Measurements from ENCODE around the gene C4orf50.

C4orf50 gene

DNA sequence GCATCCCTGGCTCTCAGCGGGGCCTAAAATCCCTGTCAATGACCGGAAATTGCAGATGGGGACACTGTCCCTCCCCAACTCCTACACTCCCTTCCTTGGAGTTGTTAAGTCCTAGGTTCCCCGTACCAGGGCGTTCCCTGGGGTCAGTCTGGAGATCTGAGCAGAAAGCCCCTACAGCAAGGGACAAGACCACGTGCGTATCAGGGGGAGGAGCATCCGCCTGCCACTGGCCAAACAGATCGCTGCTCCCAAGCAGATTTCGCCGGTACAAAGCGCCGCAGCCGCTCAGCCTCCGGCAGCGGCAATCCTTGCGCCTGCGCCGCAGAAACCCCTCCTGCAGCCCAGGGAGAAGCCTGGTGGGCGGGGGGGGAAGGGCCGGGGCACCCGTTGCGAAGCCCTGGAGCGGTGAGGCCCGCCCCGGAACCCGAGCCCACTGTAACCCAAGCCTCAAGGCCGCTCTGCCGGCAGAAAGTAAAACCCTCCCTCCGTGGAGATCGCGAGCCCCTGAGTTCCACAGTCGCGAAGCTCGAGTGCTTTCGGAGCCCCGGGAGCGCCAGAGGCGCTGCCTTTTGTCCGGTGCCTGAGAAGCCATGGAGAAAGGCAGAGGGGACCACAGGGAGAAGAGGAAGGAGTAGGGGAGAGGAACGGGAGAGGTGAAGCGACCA lies 128.0 kb downstream of the C4orf50 start:
- no peak for DNase-seq (ENCODE audit: low read depth in 2 of 2)

DNA sequence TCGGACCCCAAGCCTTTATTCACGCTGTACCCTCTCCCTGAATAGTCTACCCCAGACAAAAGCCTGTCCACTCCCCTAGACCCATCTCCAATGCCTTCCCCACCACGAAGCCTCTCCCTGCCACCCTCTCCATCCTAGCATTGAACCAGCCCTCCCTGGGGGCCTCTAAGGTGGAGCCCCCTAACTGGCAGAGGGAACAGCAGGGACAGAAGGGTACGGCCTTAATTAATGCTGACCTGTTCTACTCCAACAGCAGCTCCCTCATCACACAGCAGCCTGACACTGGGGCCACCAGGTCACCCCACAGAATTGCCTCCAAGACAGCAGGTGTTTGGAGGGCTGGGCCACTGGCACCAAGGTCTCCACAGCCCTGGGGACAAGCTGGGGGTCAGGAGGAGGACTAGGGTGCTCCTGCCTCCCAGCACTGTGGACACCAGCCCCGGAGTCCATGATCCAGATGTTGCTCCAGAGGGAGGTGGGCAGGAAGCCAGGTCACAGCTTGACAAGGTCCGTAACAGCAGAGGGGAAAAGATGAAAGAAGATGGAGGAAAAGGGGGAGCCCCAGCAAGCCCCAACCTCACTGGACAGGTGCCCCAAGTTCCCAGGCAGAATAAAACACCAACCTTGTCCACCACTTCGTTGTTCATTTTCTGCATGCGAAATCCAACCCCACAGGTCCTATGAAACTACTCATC lies 129.1 kb downstream of the C4orf50 start:
- no peak for DNase-seq (ENCODE audit: low read depth in 2 of 2)

DNA sequence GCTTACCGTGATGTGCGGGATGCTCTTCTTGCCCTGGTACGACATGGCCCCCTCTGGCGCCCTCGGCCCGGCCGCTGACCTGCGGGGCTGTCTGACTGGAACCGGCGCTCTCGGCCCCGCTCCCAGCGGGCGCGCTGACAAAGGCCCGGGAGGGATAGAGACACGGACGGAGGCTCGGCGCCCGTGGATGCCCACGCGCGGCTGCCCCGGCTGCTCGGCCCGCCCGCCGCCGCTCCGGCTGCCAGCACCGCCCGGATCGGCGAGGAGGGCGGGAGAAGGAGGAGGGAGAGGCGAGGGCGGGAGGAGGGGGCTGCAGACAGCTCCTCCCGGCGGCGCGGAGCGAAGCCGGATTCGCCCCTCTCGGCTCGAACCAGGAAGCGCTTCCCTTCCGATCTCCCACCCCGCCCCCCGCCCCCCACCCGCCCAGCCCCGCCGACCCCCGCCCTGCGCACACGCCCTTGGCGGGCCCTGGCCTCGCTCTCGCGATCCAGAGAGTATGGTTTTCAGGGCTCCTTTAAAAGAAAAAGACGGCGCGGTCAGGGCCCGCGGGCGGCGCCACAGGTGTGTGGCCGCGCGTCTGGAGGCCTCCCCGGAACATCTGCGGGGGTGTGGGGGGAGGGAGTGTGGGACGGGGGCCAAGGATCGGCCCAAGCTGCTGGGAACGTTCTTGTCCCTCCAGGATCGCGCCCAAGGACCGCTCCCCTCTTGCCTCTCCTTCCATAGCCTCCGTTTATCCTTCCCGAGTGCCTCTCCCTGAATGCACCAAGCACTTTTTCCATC lies 129.8 kb downstream of the C4orf50 start:
- DNase-seq (ENCODE audit: low read depth in 2 of 2), result no peak

DNA sequence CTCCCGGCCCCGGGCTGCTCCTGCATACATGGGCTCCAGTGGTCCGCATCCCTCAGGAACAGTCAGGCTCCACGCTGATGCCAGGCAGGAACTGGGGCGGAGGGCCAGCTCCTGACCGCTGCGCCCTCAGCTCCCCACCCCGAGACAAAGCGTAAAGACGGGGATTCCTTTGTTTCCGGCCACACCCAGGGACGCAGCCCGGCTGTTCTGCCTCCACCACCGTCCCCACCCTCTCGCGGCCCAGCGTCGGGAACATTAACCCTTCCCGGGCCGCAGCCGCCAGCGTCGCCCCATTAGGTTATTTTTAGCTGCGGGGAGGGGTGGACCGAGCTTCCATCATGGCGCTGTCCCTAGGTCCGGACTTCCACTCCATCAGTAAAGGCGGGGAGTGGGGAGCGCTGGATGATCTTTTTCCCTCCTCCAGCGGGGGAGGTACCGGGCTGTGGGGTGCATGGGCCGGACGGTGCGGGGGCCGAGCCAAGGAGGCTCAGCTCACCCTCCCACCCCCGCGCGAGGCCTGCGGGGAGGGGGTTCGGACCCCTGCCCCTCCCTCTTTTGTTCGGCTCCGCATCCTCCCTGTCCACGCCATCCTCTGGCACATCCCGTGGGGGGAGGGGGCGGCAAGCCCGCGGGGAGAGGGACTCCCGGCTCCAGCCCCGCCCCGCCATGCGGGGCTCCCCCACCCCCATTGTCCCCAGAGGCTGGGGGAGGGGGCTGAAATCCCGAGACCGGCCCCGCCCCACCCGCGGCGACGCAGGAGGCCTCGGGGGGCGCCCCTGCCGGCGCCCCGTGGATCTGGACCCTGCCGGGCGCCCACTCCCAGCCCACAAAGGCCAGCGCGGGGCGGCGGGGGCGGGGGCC lies 130.6 kb downstream of the C4orf50 start:
- DNase-seq (ENCODE audit: low read depth in 2 of 2), result no peak

DNA sequence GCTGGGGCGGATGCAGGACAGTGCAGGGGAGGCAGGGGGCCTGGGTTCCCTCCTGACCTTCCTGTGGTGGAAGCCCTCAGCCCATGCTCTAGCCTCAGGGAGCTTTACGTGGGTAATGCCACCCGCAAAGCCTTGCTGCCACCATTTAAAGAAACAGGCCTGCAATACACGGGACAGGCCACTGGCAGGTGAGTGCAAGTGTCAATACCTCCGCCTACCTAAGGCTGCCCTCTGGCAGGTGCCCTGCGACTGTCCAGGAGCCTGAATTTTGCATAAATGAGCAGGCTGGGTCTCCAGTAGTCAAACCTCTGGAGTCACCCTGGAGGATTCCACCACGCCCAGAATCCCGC lies 131.2 kb downstream of the C4orf50 start:
- no peak for DNase-seq (ENCODE audit: low read depth in 2 of 2)

DNA sequence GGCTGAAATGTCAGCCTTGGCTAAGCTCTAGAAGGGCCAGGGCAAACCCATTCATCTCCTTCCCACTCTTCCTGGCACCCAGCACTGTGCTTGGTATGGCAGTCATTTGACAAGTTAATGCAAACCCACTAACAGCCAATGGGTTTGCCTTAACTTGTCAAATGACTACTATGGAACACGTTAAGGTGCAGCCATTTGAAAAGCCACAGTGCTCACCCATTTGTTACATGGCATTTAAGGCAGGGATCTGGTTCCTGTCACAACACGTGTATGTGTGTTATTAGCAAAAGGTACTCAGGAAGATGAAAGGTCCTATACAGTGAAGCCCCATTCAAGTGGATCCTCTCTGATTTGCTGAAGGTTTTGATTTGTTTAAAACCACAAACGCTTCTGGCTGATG lies 132.5 kb downstream of the C4orf50 start:
- no peak for DNase-seq (ENCODE audit: low read depth in 2 of 2)

DNA sequence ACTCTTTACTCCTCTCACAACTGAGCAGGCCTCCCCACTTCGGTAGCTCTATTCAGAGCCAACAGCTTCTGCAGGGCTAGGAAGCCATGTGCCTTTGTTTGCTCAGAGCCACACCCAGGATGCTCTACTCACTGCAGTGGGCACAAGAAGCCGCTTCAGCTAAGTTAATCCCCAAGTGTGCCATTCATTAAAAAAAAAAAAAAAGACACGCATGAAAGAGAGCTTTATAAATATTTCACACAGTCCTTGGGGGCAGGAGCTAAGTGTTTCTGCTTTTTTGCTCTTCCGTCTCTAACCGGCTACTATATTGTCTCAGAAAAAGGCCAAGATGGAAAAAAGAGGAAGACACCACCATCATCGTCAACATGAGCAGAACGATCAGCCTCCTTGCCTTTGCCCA lies 133.4 kb downstream of the C4orf50 start:
- DNase-seq (ENCODE audit: low read depth in 2 of 2), result no peak

DNA sequence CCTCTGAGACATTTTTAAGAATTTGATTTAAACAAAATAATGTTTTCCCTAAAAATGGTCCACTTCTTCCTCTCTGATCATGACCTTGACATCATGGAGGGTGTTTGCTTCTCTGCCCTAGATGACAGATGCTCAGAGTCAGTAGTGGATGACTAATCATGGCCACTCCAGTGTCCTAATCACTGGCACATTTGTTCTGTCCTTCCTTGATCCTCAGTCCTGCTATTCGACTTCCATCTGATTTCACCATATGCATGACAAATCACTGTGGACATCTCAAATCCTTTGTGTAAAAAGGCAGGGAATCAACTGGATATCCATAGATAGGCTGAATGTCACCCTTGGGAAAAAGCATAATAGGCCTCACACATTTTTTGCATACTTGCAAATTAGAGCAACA lies 134.3 kb downstream of the C4orf50 start:
- DNase-seq (ENCODE audit: low read depth in 2 of 2), result no peak

DNA sequence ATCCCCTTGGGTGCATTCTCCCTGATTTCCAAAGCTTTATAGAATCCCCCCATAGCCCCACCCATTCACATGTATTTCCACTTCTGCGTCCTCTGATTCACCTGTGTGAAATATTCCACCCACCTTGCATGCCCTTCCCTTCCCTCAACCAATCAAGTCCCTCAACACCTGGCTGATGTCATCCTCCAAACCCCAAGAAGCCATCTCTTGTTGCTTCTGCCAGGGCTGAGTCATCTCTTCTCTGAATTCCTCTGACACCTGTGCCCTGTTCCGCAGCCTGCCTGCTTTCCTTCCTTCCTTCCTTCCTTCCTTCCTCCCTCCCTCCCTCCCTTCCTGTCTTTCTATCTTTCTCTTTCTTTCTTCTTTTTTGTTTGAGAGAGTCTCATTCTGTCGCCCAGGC lies 135.3 kb downstream of the C4orf50 start:
- DNase-seq (ENCODE audit: low read depth in 2 of 2), result no peak

DNA sequence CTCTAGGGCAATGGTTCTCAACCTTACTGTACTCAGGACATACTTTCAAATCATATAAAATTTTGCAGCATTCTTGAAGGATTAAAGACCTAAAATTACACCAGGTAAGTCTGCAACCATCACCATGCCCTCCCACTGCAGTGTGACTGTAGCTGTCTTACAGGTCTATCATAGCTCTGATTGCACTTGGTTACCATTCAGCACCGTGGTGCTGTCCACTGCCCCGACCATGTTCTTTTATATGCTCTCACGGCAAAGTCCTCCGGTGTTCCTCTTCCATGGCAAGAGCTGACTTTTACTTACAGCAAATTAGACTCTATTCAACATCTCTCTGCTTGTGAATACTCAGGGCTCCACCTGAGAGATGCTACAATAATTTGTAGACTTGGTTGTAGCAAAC lies 136.9 kb downstream of the C4orf50 start:
- DNase-seq (ENCODE audit: low read depth in 2 of 2), result no peak

DNA sequence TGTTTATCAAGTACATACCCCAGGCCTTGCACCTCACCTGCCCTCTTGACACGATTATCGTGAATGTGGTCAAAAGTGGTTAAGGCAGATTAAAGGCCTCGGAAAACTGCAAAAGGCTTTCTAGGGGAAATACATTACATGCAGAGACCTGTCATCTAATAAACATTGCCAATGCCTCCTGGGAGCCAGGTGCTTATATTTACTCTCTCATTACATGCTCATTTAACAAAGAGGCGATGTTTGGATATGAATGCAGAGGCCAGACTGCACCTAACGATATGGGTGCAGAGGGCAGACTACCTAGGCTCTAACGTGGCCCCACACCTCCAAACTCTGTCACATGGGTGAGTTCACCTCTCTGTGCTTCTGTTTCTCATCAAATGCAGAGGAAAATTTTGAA lies 139.9 kb downstream of the C4orf50 start:
- DNase-seq (ENCODE audit: low read depth in 2 of 2), result no peak

DNA sequence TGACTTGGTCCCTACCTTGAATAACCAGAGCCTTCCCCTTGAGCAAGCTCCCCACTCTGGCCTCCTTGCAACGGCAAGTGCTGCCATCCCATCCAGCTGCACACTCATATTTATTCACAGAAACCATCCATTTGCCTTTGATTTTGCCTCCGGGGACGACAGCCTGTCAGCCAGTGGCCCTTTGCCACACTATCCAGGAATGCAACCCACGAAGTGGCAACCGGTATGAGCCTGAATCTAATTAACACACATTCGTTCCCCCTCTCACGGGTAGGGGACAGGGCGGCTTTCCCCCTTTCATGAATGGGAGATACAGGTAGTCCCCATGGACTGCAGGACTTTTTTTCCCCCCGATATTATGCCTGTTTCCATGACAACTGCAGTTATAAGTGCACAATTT lies 140.8 kb downstream of the C4orf50 start:
- no peak for DNase-seq (ENCODE audit: low read depth in 2 of 2)

DNA sequence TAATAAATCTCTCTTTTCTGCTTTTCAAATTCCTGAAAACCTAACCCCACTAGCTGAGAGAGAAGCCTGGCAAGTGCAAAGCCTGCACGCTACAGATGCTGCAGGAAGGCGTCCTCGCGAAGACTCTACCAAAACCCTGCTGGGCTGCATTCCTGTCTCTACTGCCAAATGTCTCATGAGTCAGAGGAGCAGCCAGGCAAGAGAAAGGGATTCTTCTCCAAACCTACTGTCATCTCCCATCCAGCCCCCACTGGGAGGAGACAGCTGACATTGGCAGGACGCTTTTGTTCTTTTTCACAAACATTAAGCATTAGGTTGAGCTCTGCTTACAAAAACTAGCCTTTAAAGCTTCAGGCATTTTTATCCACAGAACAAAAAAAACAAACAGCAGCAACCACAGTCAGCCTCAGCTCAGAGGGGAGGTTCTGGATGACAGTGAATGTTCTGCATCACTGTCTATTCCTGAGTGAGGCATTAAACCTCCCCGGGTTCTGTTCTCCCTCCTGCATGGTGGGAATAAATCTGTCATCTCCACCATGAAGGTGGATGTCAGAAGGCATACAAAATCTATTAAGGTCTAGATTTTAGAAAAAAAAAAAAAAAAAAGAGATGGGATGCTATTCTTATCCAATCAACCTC lies 143.3 kb downstream of the C4orf50 start:
- DNase-seq (ENCODE audit: low read depth in 2 of 2), result no peak

DNA sequence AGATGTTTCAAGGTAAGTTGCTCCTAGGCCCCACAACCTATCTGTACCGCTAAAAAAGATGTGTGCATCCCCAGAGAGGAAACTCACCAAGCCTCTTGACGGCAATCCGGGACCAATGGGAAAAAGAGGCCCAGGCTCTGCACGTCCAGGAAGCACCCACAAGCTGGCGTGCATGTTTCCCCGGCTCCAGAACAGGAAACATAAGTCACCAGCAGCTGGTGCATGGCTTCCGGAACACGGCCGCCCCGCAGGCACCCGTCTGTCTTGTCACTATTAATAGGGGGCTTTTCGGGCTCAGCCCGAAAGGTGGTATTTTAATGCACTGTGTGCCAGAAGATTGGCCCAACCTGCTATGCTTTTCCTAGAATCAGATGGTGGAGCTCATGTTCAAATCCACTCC lies 147.5 kb downstream of the C4orf50 start:
- DNase-seq (ENCODE audit: low read depth in 2 of 2), result no peak

DNA sequence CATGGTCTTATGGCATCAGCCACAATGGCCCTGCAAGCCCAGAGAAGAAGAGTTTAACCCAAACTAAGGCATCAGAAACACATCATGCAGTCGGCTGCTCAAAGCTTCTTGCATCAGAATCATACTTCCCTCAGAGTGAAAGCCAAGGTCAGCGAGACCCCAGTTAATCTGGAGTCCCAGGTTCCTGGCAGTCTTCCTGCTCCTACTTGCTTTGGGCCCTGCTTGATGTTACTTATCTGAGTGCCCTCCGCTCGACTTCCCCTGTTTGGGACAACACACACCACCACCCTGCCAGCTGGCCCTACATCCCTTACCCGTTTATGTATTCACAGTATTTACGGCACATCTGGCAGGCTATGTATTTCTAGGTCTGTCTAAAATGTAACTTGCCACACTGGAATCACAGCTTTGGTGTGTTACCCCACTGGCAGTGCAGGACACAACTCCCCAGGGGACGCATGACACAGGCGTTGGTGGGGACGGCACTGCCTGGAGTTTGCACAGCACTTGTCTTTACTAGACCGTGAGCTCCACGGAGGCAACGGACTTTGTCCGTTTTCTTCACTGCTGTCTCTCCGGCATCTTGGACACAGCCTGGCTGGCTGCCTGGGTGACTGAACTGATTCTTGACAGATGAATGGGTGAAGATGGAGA lies 148.1 kb downstream of the C4orf50 start:
- no peak for DNase-seq (ENCODE audit: low read depth in 2 of 2)

DNA sequence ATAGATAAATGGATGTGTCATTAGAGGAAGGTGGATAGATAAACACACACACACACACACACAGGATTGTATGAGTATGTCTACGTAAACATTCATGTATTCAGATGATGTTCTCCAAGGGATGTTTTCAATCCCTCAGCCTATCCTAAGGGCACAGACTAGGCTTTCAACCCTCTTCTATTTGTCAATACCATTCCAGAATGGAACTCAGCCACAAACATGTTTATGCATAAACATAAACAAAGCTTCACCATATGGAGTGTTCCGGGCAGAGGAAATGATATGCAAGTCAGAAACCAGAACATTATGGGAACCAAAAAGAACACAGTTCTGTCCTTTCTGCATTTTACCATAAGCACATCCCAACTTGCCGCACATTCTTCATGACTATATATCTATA lies 150.4 kb downstream of the C4orf50 start:
- DNase-seq (ENCODE audit: low read depth in 2 of 2), result no peak

DNA sequence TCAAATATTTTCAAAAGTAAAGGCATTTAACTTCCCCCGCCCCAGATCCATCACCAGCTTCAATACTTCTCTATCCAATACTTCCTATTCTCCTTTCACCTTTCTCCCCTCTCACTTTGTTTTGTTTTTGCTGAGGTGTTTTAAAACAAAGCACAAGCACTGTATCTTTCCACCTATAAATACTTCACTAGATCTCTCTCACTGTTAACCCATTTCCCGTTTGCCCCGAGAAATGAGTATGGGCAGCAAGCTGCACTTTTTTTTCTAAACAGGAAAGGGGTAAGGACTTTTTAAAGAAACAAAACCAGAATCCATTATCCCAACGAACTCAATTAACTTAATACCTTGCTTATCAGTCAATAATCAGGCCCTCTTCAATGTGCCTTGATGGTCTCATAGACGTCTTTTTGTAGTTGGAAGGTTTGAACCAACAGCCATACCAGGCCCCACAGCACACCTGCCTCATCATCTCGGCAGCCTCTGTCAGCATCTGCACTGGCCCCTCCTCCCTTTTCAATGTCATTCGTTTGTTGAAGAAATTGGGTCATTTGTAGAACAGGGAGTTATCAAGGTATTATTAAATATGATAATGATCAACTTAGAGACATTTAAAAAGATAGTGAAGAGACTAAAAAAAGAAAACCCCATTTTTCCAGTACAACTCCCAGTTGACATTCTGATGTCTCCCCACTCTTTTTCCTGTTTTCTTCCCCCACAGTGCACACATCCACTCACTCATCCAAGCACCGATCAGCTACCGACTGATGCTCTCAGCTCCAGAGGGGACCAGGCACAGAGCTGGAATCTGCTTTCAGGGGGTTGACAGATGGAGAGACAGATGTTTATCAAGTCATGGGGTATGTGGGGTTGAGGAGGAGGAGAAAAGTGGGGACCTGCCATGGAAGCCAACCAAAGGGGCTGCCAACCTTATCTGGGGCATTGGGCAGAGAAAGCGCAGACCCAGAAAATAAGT lies 151.1 kb downstream of the C4orf50 start:
- no peak for DNase-seq (ENCODE audit: low read depth in 2 of 2)

DNA sequence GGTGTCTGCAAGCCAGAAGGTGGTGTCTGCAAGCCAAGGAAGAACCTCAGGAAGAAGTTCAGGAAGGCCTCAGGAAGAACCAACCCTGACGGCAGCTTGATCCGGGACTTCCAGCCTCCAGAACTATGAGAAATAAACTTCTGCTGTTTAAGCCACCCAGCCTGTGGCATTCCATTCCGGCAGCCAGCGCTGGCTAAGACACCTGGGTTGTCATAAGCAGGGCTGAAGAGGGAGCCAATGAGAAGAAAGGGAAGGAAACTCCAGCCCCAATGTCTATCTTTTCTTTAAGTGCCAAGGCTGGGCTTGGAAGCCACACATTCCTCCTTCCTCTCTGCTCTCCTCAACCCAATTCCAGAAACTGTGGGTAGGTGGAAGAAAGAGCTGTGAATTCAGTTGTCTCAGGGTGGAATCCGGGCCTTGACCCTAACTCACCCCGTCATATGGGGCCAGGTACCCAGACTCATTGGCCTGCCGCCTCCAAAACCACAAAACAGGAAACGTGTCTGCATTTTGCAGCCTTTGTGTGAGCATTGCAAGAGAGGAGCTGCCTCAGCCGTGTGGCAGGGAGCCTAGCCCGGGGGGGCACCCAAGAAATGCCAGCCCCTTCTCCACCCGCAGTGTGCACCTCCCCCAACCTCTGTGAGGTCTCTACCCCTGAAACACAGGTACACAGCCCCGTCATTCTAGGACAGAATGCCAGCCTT lies 152.2 kb downstream of the C4orf50 start:
- DNase-seq (ENCODE audit: low read depth in 2 of 2), result no peak

DNA sequence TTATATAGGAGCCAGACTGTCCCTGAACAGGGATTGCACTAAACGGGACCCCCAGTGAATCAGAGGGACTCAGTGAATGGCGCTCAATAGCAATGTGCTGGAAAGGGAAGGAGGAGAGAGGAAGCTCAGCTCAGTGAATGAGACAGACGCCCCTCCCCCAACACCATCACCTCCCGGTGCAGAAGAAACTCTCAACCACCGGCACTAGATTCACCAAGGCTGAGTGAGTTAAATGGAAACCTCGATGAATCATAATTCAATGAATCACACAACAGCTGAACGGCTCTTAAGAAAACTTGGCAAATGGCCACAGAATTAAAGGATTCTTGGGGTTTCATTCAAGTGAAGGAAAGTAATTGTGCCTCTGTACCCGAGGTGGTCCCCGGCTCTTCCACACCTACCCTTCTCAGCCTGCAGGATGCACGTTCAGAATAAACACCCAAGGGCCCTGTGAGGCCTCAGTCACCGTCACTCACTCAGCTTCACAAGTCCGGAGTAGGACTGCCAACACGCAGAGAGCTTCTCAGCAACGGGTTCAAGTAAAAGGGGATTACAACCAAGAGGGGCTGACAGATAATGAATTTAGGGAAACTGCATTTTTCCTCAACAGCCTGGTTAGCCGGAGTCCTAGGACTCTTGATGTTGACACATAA lies 154.6 kb downstream of the C4orf50 start:
- peak; percentile 8 to 55 for DNase-seq (ENCODE audit: low read depth in 2 of 2)

Measured in stimulated activated CD4-positive, alpha-beta T cell treated with anti-CD3 and anti-CD28 coated beads, Interleukin-12 subunit alpha, Interleukin-12 subunit beta, amount 100 ng/mL, for 24 hours (primary cell).